Middle frontal gyrus (tissue), 1 donor: ENCODE results near the gene EIF3A.
"Not testable (repeated sequence)": the region's sequence is repeated elsewhere in the genome, so short reads cannot be mapped to it uniquely, and the experiment has no call there.

Experiments
- DNase-seq: peaks from one replicate; pipeline ENCODE4 v3.0.0-alpha.2; 2015; ENCODE audit warnings: low spot score; ENCODE audit errors: extremely low spot score

EIF3A gene

GRCh38 chr10:119049777-119050176 is 30.8 kb downstream of the EIF3A start:
- no peak for DNase-seq

GRCh38 chr10:119049361-119049760 is 31.3 kb downstream of the EIF3A start:
- DNase-seq: no peak

- no peak for DNase-seq
These were observed 35.1 kb downstream of the EIF3A start for GRCh38 chr10:119045561-119045960.

GRCh38 chr10:119042169-119042568 is 38.4 kb downstream of the EIF3A start:
- no peak for DNase-seq

- no peak for DNase-seq
These were observed 39.3 kb downstream of the EIF3A start for GRCh38 chr10:119041326-119041725.

- no peak for DNase-seq
These were observed 41.5 kb downstream of the EIF3A start for GRCh38 chr10:119039161-119039560.

GRCh38 chr10:119031496-119032059 is 49.0 kb downstream of the EIF3A start:
- DNase-seq: no peak

GRCh38 chr10:119030421-119031250 is 50.0 kb downstream of the EIF3A start:
- DNase-seq: no peak

- no peak for DNase-seq
These were observed 50.8 kb downstream of the EIF3A start, which contains the start of gene NANOS1 for GRCh38 chr10:119029613-119030420. TSS of gene NANOS1 (plus strand) at chr10:119029714. CDS start at chr10:119029802, 88 bp downstream.

GRCh38 chr10:119028900-119029612 is 51.6 kb downstream of the EIF3A start:
- peak; percentile 79 for DNase-seq

GRCh38 chr10:119028445-119028899 is 52.1 kb downstream of the EIF3A start:
- DNase-seq: not testable (repeated sequence)

- no peak for DNase-seq
These were observed 54.1 kb downstream of the EIF3A start for GRCh38 chr10:119026301-119027110.

- no peak for DNase-seq
These were observed 54.8 kb downstream of the EIF3A start for GRCh38 chr10:119025776-119026175.

- DNase-seq: no peak
These were observed 55.3 kb downstream of the EIF3A start for GRCh38 chr10:119025336-119025735.

GRCh38 chr10:119024882-119025281 is 55.7 kb downstream of the EIF3A start:
- DNase-seq: no peak

- DNase-seq: no peak
These were observed 57.1 kb downstream of the EIF3A start for GRCh38 chr10:119023553-119023868.

- no peak for DNase-seq
These were observed 57.6 kb downstream of the EIF3A start for GRCh38 chr10:119022846-119023552.

- DNase-seq: no peak
These were observed 60.0 kb downstream of the EIF3A start for GRCh38 chr10:119020627-119020946.

- DNase-seq: no peak
These were observed 73.4 kb downstream of the EIF3A start for GRCh38 chr10:119007211-119007574.
